Cardiac fibroblast (primary cell): ENCODE data around the gene CTU1.
"Not testable (repeated sequence)": the region's sequence is repeated elsewhere in the genome, so short reads cannot be mapped to it uniquely, and the experiment has no call there.

Source experiments
- DNase-seq, 2 donors: peaks; one replicate each; pipeline versions ENCODE4 v3.0.0 to v3.0.0-alpha.2; 2010; ENCODE audit warnings: low read depth in 2 of 2
- H3K4me3 ChIP-seq, 2 donors: replicated peaks in 1 of 2; 1 replicate in 1 of 2; 2 replicates in 1 of 2; pipeline ENCODE4 v1.5.1; 2011; ENCODE audit warnings: low read depth in 2 of 2, low read length in 2 of 2, mild to moderate bottlenecking in 2 of 2, moderate library complexity in 1 of 2
- CTCF ChIP-seq: IDR thresholded peaks from one replicate; pipeline ENCODE4 v1.5.1; 2011; ENCODE audit warnings: low read depth, mild to moderate bottlenecking, low read length, inconsistent platforms

The CTU1 gene

DNA sequence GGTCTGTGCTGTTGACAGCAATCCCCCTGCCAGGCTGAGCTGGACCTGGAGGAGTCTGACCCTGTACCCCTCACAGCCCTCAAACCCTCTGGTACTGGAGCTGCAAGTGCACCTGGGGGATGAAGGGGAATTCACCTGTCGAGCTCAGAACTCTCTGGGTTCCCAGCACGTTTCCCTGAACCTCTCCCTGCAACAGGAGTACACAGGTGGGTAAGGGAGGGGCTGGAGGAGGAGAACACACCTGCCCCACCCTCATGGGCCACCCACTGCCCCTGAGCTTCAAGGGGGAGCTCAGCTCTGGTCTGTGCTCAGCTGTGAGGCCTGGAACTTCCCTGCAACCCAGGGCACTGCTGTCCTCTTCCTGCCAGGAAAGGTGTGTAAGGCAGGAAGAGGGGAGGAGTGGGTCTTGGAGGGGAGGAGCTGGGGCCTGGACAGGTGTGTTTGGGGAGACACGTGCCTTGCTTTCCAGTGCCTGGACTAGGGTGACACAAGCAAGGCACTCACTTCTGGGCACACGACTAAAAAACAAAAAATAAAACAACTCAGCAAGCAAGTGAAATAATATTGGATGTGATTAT is 37.8 kb upstream of the CTU1 start:
- no peak for DNase-seq
- no peak overlapping the region for H3K4me3 ChIP-seq
- no peak for TF ChIP-seq CTCF

DNA sequence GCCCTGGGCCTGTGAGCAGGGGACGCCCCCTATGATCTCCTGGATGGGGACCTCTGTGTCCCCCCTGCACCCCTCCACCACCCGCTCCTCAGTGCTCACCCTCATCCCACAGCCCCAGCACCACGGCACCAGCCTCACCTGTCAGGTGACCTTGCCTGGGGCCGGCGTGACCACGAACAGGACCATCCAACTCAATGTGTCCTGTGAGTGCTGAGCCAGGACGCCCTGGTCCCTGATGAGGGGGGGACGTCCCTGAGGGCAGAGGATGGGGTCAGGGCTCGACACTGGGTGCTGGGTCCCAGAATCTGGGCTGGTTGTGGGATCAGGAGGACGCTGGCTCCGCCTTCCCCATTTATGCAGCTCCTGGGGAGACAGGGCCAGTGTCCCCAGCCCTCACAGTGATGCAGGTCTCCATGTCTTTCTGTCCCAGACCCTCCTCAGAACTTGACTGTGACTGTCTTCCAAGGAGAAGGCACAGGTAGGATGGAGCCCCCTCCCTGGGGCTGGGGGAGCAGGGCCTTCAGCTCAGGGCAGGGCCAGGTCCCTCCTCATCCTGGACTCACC is 36.4 kb upstream of the CTU1 start:
- no peak overlapping the region for H3K4me3 ChIP-seq
- TF ChIP-seq CTCF, result no peak
- DNase-seq, result no peak

DNA sequence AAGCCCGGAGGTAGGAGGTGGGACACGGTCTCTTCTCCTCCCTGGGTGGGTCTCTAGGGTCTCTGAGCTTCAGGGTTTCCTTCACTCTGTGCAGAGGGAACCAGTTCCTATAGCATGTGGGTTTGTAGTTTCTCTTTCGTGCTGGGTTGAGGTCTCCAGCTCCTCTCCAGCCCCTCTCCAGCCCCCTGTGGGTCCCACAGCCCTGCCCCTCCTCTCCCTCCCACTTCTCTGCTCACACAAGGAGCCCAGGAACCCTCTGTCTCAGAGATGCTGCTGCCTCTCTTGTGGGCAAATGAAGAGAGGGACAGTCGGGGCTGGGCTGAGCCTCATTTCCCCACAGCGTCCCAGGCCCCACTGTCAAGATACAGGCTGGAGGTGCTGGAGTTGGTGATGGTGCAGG is 35.3 kb upstream of the CTU1 start:
- no peak for TF ChIP-seq CTCF
- no peak overlapping the region for H3K4me3 ChIP-seq
- no peak for DNase-seq

GRCh38 chr19:51142809-51143475 is 34.7 kb upstream of the CTU1 start:
- H3K4me3 ChIP-seq, result not testable (repeated sequence)

DNA sequence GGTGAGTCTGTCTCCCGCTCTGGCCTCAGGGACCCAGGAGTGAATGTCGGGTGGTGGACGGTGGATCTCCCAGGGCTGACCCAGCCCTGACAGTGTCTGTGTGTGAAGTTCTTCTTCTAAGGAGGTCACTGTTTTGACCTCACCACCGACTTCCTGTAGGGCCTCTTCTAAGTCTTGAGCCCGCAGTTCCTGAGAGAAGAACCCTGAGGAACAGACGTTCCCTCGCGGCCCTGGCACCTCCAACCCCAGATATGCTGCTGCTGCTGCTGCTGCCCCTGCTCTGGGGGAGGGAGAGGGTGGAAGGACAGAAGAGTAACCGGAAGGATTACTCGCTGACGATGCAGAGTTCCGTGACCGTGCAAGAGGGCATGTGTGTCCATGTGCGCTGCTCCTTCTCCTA is 33.9 kb upstream of the CTU1 start, which contains the start of gene SIGLEC7:
TSS of gene SIGLEC7 (plus strand) at position 183 of the 400 bp plus-strand sequence. CDS start at position 252, 69 bp downstream.
- DNase-seq, result no peak
- no peak within 1 kb of the TSS for H3K4me3 ChIP-seq
- no peak for TF ChIP-seq CTCF

More at GRCh38 chr19:51142809-51143475, 34.7 kb upstream of the CTU1 start:
- not testable (repeated sequence) for DNase-seq

- H3K4me3 ChIP-seq, result no peak overlapping the region
- no peak for DNase-seq
- no peak for TF ChIP-seq CTCF
Measured at GRCh38 chr19:51141181-51141580, 33.0 kb upstream of the CTU1 start.

DNA sequence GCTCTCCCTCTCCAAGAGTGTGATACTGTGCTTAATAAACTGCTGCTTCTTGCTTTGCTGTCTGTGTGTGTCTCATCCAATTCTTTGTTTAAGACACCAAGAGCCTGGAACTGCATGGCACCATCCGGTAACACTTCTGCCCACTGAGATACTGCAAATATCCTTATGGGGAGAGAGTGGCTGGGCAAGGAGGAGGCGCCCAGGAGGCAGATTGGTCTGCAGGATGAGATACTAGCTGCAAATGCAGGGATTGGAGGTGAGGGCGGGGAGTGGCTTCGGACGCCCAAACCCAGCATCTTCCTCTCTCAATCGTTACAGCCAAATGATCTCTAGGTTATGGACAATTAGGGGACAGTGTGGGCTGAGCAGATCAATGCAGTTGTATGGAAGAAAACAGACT is 32.2 kb upstream of the CTU1 start:
- no peak for DNase-seq
- no peak for TF ChIP-seq CTCF
- no peak overlapping the region for H3K4me3 ChIP-seq
